ENCODE measurements around the gene CCDC196. TPM values are rescaled to one million over a fixed set of nuclear protein-coding genes. Genes with fewer than 3 reads are reported as not detected.

CCDC196 gene
- total RNA-seq, 1 experiment from 2014 or later = not detected

GRCh38 chr14:66540038-66540437, 53.9 kb downstream of the CCDC196 start:
- Histone ChIP-seq H3K4me2 (ENCODE audit: low read length) (no peak overlapping the region), H2AFZ (ENCODE audit: low read depth, low read length, poor library complexity, severe bottlenecking) (no peak overlapping the region), H3K79me2 (ENCODE audit: insufficient read depth, low read length) (peaks cover 85% of the 10 kb centered on the region), H3K4me3 (replicated peaks in 1 of 2; ENCODE audit: low read depth in 1 of 2, low read length in 2 of 2) (no peak overlapping the region), H3K27ac (ENCODE audit: low read depth, low read length) (no peak overlapping the region), H3K4me1 (ENCODE audit: control insufficient read depth in 1 of 2, insufficient read depth in 2 of 2, low read length in 2 of 2) (no peaks in the 10 kb centered on the region), H4K20me1 (ENCODE audit: insufficient read depth) (peaks cover 12% of the 10 kb centered on the region; the same call in 1 of the 2 replicates), H3K9ac (ENCODE audit: low read length) (no peak overlapping the region), H3K9me3 (ENCODE audit: control insufficient read depth in 1 of 2, insufficient read depth in 1 of 2, low read depth in 1 of 2, low read length in 2 of 2) (no peaks in the 10 kb centered on the region), H3K27me3 (ENCODE audit: insufficient read depth, low read length) (no peaks in the 10 kb centered on the region), H3K36me3 (ENCODE audit: control insufficient read depth in 1 of 2, insufficient read depth in 2 of 2, low read length in 2 of 2) (no peaks in the 10 kb centered on the region), H3K9me2 (ENCODE audit: insufficient read depth) (no peaks in the 10 kb centered on the region)
- intact Hi-C loops (cut with micrococcal nuclease) = no loop called here
- CTCF ChIA-PET = no interaction called here
- BruUV-seq (replicated peaks) = no TSS peak
- TF ChIP-seq EZH2 (IDR thresholded peaks at IDR 0.05) (no peak), CTCF (IDR thresholded peaks at IDR 0.05 in 2 of 3, conservative IDR thresholded peaks at IDR 0.05 in 1 of 3; ENCODE audit: borderline replicate concordance in 1 of 3, insufficient read depth in 1 of 3, low read depth in 2 of 3, low read length in 2 of 3) (no peak), ZNF274 (IDR thresholded peaks at IDR 0.05; ENCODE audit: low read depth, low read length) (no peak), CBX3 (IDR thresholded peaks at IDR 0.05; ENCODE audit: low read depth) (no peak), SRF (IDR thresholded peaks at IDR 0.05; ENCODE audit: low read depth) (no peak), RAD21 (IDR thresholded peaks at IDR 0.05; ENCODE audit: low read depth) (no peak), EGR1 (IDR thresholded peaks at IDR 0.05; ENCODE audit: low read depth) (no peak), YY1 (IDR thresholded peaks at IDR 0.05; ENCODE audit: extremely low read depth, insufficient replicate concordance, low read depth, low read length) (no peak), FOSL1 (IDR thresholded peaks at IDR 0.05; ENCODE audit: low read depth) (no peak)
- RAD21 ChIA-PET (ENCODE audit: low non-redundant PET in 1 of 2, low total read pairs in 2 of 2, uncharacterized antibody in 2 of 2, unreplicated experiment in 2 of 2) = no interaction called here
- DNase-seq (ENCODE audit: low read depth, low spot score) (no peak), ATAC-seq (no peak)
- POLR2A ChIA-PET = no interaction called here

GRCh38 chr14:66541627-66542026, 55.5 kb downstream of the CCDC196 start:
- BruUV-seq (replicated peaks) = no TSS peak
- Histone ChIP-seq H2AFZ (ENCODE audit: low read depth, low read length, poor library complexity, severe bottlenecking) (no peak overlapping the region), H3K9me2 (ENCODE audit: insufficient read depth) (no peaks in the 10 kb centered on the region), H4K20me1 (ENCODE audit: insufficient read depth) (peaks cover 9% of the 10 kb centered on the region; the same call in 1 of the 2 replicates), H3K4me2 (ENCODE audit: low read length) (no peak overlapping the region), H3K36me3 (ENCODE audit: control insufficient read depth in 1 of 2, insufficient read depth in 2 of 2, low read length in 2 of 2) (no peaks in the 10 kb centered on the region), H3K27ac (ENCODE audit: low read depth, low read length) (no peak overlapping the region), H3K9me3 (ENCODE audit: control insufficient read depth in 1 of 2, insufficient read depth in 1 of 2, low read depth in 1 of 2, low read length in 2 of 2) (no peaks in the 10 kb centered on the region), H3K27me3 (ENCODE audit: insufficient read depth, low read length) (no peaks in the 10 kb centered on the region), H3K79me2 (ENCODE audit: insufficient read depth, low read length) (peaks cover 69% of the 10 kb centered on the region), H3K4me1 (ENCODE audit: control insufficient read depth in 1 of 2, insufficient read depth in 2 of 2, low read length in 2 of 2) (no peaks in the 10 kb centered on the region), H3K9ac (ENCODE audit: low read length) (no peak overlapping the region), H3K4me3 (replicated peaks in 1 of 2; ENCODE audit: low read depth in 1 of 2, low read length in 2 of 2) (no peak overlapping the region)
- intact Hi-C loops (cut with micrococcal nuclease) = no loop called here
- ChIA-PET CTCF (no interaction called here), RAD21 (ENCODE audit: low non-redundant PET in 1 of 2, low total read pairs in 2 of 2, uncharacterized antibody in 2 of 2, unreplicated experiment in 2 of 2) (no interaction called here), POLR2A (no interaction called here)
- DNase-seq (ENCODE audit: low read depth, low spot score) = no peak
- no peak for ATAC-seq
- TF ChIP-seq REST (IDR thresholded peaks at IDR 0.05; ENCODE audit: low read depth) = peak; percentile 24; the same call in 1 of the 2 replicates
- no peak for TF ChIP-seq ELF1 (IDR thresholded peaks at IDR 0.05; ENCODE audit: borderline replicate concordance, low read depth)

Measured in HCT116 (cell line).